ENCODE results near the gene IL1RAPL2.

IL1RAPL2 gene

DNA sequence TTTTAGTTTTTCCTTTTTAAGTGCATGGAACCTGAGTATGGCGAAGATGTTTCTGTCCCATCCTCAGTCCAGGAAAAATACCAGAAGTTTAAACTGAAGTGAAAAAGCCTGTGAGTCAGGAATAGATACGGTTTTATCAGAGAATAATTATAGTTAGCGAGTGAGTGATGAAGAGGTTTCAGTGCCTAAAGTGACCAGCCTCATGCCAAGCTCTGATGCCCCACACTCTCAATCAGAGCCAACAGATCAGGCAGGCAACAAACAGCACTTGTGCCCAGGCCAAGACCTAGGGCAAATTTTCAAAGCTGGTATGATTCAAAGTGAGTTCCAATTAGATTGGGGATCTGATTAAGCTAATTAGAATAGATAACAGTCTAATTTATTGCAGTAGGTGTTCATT lies 1043.5 kb downstream of the IL1RAPL2 start:
- TF ChIP-seq SNAI2 (CRISPR knock-in tag; IDR thresholded peaks at IDR 0.05) (no peak), ARNTL (CRISPR knock-in tag; IDR thresholded peaks at IDR 0.05; ENCODE audit: borderline replicate concordance, low read depth) (no peak), TOX (CRISPR knock-in tag; IDR thresholded peaks at IDR 0.05; ENCODE audit: borderline replicate concordance) (no peak), ZC3H10 (CRISPR knock-in tag; IDR thresholded peaks at IDR 0.05) (no peak), ZNF70 (CRISPR knock-in tag; IDR thresholded peaks at IDR 0.05) (no peak), ZNF565 (CRISPR knock-in tag; conservative IDR thresholded peaks at IDR 0.05; ENCODE audit: low read depth) (no peak), ZFP30 (CRISPR knock-in tag; IDR thresholded peaks at IDR 0.05) (no peak), ESRRG (CRISPR knock-in tag; IDR thresholded peaks at IDR 0.05) (no peak), TCF4 (CRISPR knock-in tag; IDR thresholded peaks at IDR 0.05; ENCODE audit: borderline replicate concordance) (no peak), OSR1 (CRISPR knock-in tag; IDR thresholded peaks at IDR 0.05) (no peak), ZNF8 (CRISPR knock-in tag; IDR thresholded peaks at IDR 0.05) (no peak), BACH2 (CRISPR knock-in tag; IDR thresholded peaks at IDR 0.05; ENCODE audit: borderline replicate concordance) (no peak), PPARA (CRISPR knock-in tag; IDR thresholded peaks at IDR 0.05; ENCODE audit: borderline replicate concordance) (no peak), GLIS3 (CRISPR knock-in tag; IDR thresholded peaks at IDR 0.05) (no peak)
- TF ChIP-seq, protein P1, sequence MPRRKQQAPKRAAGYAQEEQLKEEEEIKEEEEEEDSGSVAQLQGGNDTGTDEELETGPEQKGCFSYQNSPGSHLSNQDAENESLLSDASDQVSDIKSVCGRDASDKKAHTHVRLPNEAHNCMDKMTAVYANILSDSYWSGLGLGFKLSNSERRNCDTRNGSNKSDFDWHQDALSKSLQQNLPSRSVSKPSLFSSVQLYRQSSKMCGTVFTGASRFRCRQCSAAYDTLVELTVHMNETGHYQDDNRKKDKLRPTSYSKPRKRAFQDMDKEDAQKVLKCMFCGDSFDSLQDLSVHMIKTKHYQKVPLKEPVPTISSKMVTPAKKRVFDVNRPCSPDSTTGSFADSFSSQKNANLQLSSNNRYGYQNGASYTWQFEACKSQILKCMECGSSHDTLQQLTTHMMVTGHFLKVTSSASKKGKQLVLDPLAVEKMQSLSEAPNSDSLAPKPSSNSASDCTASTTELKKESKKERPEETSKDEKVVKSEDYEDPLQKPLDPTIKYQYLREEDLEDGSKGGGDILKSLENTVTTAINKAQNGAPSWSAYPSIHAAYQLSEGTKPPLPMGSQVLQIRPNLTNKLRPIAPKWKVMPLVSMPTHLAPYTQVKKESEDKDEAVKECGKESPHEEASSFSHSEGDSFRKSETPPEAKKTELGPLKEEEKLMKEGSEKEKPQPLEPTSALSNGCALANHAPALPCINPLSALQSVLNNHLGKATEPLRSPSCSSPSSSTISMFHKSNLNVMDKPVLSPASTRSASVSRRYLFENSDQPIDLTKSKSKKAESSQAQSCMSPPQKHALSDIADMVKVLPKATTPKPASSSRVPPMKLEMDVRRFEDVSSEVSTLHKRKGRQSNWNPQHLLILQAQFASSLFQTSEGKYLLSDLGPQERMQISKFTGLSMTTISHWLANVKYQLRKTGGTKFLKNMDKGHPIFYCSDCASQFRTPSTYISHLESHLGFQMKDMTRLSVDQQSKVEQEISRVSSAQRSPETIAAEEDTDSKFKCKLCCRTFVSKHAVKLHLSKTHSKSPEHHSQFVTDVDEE (CRISPR knock-in tag; IDR thresholded peaks at IDR 0.05): no peak
- TF ChIP-seq, protein P2, sequence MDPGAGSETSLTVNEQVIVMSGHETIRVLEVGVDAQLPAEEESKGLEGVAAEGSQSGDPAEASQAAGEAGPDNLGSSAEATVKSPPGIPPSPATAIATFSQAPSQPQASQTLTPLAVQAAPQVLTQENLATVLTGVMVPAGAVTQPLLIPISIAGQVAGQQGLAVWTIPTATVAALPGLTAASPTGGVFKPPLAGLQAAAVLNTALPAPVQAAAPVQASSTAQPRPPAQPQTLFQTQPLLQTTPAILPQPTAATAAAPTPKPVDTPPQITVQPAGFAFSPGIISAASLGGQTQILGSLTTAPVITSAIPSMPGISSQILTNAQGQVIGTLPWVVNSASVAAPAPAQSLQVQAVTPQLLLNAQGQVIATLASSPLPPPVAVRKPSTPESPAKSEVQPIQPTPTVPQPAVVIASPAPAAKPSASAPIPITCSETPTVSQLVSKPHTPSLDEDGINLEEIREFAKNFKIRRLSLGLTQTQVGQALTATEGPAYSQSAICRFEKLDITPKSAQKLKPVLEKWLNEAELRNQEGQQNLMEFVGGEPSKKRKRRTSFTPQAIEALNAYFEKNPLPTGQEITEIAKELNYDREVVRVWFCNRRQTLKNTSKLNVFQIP (CRISPR knock-in tag; IDR thresholded peaks at IDR 0.05; ENCODE audit: borderline replicate concordance, low read depth): no peak
- TF ChIP-seq, protein P3, sequence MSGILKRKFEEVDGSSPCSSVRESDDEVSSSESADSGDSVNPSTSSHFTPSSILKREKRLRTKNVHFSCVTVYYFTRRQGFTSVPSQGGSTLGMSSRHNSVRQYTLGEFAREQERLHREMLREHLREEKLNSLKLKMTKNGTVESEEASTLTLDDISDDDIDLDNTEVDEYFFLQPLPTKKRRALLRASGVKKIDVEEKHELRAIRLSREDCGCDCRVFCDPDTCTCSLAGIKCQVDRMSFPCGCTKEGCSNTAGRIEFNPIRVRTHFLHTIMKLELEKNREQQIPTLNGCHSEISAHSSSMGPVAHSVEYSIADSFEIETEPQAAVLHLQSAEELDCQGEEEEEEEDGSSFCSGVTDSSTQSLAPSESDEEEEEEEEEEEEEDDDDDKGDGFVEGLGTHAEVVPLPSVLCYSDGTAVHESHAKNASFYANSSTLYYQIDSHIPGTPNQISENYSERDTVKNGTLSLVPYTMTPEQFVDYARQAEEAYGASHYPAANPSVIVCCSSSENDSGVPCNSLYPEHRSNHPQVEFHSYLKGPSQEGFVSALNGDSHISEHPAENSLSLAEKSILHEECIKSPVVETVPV (CRISPR knock-in tag; IDR thresholded peaks at IDR 0.05): no peak
- TF ChIP-seq, protein P4, sequence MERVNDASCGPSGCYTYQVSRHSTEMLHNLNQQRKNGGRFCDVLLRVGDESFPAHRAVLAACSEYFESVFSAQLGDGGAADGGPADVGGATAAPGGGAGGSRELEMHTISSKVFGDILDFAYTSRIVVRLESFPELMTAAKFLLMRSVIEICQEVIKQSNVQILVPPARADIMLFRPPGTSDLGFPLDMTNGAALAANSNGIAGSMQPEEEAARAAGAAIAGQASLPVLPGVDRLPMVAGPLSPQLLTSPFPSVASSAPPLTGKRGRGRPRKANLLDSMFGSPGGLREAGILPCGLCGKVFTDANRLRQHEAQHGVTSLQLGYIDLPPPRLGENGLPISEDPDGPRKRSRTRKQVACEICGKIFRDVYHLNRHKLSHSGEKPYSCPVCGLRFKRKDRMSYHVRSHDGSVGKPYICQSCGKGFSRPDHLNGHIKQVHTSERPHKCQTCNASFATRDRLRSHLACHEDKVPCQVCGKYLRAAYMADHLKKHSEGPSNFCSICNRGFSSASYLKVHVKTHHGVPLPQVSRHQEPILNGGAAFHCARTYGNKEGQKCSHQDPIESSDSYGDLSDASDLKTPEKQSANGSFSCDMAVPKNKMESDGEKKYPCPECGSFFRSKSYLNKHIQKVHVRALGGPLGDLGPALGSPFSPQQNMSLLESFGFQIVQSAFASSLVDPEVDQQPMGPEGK (CRISPR knock-in tag; IDR thresholded peaks at IDR 0.05; ENCODE audit: borderline replicate concordance): no peak
- ATAC-seq: no peak

DNA sequence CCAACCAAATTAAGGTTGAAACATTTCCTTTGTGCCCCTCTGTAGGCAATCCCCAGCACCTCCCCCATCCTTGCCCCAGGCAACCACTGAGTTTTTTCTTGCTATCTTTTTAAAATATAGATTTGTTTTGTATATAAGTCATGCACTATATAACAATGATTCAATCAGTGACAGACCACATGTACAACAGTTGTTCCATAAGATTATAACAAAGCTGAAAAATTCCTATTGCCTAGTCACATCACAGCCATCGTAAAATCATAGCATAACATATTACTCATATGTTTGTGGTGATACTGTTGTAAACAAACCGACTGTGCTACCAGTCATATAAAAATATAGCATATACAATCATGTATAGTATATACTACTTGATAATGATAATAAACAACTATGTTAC lies 1044.4 kb downstream of the IL1RAPL2 start:
- TF ChIP-seq, protein P2 (CRISPR knock-in tag; IDR thresholded peaks at IDR 0.05; ENCODE audit: borderline replicate concordance, low read depth): no peak
- TF ChIP-seq ESRRG (CRISPR knock-in tag; IDR thresholded peaks at IDR 0.05): no peak
- no peak for TF ChIP-seq ZC3H10 (CRISPR knock-in tag; IDR thresholded peaks at IDR 0.05)
- TF ChIP-seq, protein P3 (CRISPR knock-in tag; IDR thresholded peaks at IDR 0.05): no peak
- TF ChIP-seq, protein P5, sequence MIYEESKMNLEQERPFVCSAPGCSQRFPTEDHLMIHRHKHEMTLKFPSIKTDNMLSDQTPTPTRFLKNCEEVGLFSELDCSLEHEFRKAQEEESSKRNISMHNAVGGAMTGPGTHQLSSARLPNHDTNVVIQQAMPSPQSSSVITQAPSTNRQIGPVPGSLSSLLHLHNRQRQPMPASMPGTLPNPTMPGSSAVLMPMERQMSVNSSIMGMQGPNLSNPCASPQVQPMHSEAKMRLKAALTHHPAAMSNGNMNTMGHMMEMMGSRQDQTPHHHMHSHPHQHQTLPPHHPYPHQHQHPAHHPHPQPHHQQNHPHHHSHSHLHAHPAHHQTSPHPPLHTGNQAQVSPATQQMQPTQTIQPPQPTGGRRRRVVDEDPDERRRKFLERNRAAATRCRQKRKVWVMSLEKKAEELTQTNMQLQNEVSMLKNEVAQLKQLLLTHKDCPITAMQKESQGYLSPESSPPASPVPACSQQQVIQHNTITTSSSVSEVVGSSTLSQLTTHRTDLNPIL (CRISPR knock-in tag; IDR thresholded peaks at IDR 0.05; ENCODE audit: low read depth): no peak
- no peak for TF ChIP-seq ZFP30 (CRISPR knock-in tag; IDR thresholded peaks at IDR 0.05)
- TF ChIP-seq, protein P4 (CRISPR knock-in tag; IDR thresholded peaks at IDR 0.05; ENCODE audit: borderline replicate concordance): no peak
- no peak for TF ChIP-seq CSDC2 (CRISPR knock-in tag; IDR thresholded peaks at IDR 0.05)
- no peak for TF ChIP-seq ZNF8 (CRISPR knock-in tag; IDR thresholded peaks at IDR 0.05)
- TF ChIP-seq TCF4 (CRISPR knock-in tag; IDR thresholded peaks at IDR 0.05; ENCODE audit: borderline replicate concordance): no peak
- no peak for TF ChIP-seq ISL1 (CRISPR knock-in tag; IDR thresholded peaks at IDR 0.05)
- no peak for TF ChIP-seq ARNTL (CRISPR knock-in tag; IDR thresholded peaks at IDR 0.05; ENCODE audit: borderline replicate concordance, low read depth)
- no peak for TF ChIP-seq BACH2 (CRISPR knock-in tag; IDR thresholded peaks at IDR 0.05; ENCODE audit: borderline replicate concordance)
- TF ChIP-seq RARB (CRISPR knock-in tag; IDR thresholded peaks at IDR 0.05): no peak
- no peak for TF ChIP-seq SNAI2 (CRISPR knock-in tag; IDR thresholded peaks at IDR 0.05)
- no peak for ATAC-seq
